GM23338 (cell line): ENCODE measurements around the gene TMEM185B.

ENCODE experiments used
- CREB1 ChIP-seq: fragments of 250-450 bp; sonication (Bioruptor Pico); IDR thresholded peaks from 2 replicates; pipeline ENCODE4 v1.5.0; 2020; ENCODE audit warnings: low read depth, mild to moderate bottlenecking, moderate library complexity
- EZH2 ChIP-seq: fragments of 200-600 bp; sonication (generic); IDR thresholded peaks from one replicate; pipeline ENCODE4 v1.8.0; 2017; ENCODE audit warnings: antibody characterized with exemption, mild to moderate bottlenecking, low read depth; ENCODE audit not compliant: unreplicated experiment
- EZH2phosphoT487 ChIP-seq: fragments of 200-600 bp; sonication (generic); IDR thresholded peaks from one replicate; pipeline ENCODE4 v1.8.1; 2018; ENCODE audit warnings: antibody characterized with exemption; ENCODE audit not compliant: unreplicated experiment
- JUNB ChIP-seq: IDR thresholded peaks from one replicate; pipeline ENCODE4 v1.6.1; 2016; ENCODE audit warnings: antibody characterized with exemption; ENCODE audit not compliant: unreplicated experiment
- NANOG ChIP-seq: IDR thresholded peaks from 2 replicates; pipeline ENCODE4 v1.6.1; 2016; ENCODE audit warnings: antibody characterized with exemption, borderline replicate concordance
- POLR2AphosphoS5 ChIP-seq: IDR thresholded peaks from 2 replicates; pipeline ENCODE4 v1.6.1; 2016; ENCODE audit warnings: antibody characterized with exemption, low read depth
- REST ChIP-seq: IDR thresholded peaks from one replicate; pipeline ENCODE4 v1.6.1; 2018; ENCODE audit warnings: antibody characterized with exemption; ENCODE audit not compliant: unreplicated experiment
- STAT1 ChIP-seq: IDR thresholded peaks from one replicate; pipeline ENCODE4 v1.6.1; 2016; ENCODE audit warnings: antibody characterized with exemption; ENCODE audit not compliant: unreplicated experiment
- ZNF114 ChIP-seq: fragments of 250-450 bp; sonication (Bioruptor Pico); IDR thresholded peaks from 2 replicates; pipeline ENCODE4 v1.5.0; 2020; ENCODE audit warnings: mild to moderate bottlenecking, moderate library complexity
- ZNF331 ChIP-seq: fragments of 250-450 bp; sonication (Bioruptor Pico); IDR thresholded peaks from 2 replicates; pipeline ENCODE4 v1.5.0; 2020; ENCODE audit warnings: low read depth, mild to moderate bottlenecking, moderate library complexity
- ZNF462 ChIP-seq: fragments of 250-450 bp; sonication (Bioruptor Pico); IDR thresholded peaks from 2 replicates; pipeline ENCODE4 v1.5.0; 2020; ENCODE audit warnings: mild to moderate bottlenecking, moderate library complexity
- TF ChIP-seq, protein P1 (sequence below), 2 experiments: fragments of 200-600 bp in 1 of 2; sonication (generic) in 1 of 2; conservative IDR thresholded peaks; 2 replicates each; pipeline versions ENCODE4 v1.5.1 to v1.6.1; 2016 to 2017; ENCODE audit warnings: antibody characterized with exemption in 2 of 2, low read depth in 2 of 2, mild to moderate bottlenecking in 2 of 2, moderate library complexity in 1 of 2
- TF ChIP-seq, protein P2 (sequence below): IDR thresholded peaks from 2 replicates; pipeline ENCODE4 v1.6.1; 2016; ENCODE audit warnings: antibody characterized with exemption

GRCh38 chr2:120208381-120209353, 14.5 kb downstream of the TMEM185B start:
- TF ChIP-seq EZH2: no peak
- TF ChIP-seq, protein P1, sequence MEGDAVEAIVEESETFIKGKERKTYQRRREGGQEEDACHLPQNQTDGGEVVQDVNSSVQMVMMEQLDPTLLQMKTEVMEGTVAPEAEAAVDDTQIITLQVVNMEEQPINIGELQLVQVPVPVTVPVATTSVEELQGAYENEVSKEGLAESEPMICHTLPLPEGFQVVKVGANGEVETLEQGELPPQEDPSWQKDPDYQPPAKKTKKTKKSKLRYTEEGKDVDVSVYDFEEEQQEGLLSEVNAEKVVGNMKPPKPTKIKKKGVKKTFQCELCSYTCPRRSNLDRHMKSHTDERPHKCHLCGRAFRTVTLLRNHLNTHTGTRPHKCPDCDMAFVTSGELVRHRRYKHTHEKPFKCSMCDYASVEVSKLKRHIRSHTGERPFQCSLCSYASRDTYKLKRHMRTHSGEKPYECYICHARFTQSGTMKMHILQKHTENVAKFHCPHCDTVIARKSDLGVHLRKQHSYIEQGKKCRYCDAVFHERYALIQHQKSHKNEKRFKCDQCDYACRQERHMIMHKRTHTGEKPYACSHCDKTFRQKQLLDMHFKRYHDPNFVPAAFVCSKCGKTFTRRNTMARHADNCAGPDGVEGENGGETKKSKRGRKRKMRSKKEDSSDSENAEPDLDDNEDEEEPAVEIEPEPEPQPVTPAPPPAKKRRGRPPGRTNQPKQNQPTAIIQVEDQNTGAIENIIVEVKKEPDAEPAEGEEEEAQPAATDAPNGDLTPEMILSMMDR (conservative IDR thresholded peaks at IDR 0.05; ENCODE audit: low read depth in 2 of 2): no peak
- no peak for TF ChIP-seq REST
- no peak for TF ChIP-seq EZH2phosphoT487
- TF ChIP-seq, protein P2, sequence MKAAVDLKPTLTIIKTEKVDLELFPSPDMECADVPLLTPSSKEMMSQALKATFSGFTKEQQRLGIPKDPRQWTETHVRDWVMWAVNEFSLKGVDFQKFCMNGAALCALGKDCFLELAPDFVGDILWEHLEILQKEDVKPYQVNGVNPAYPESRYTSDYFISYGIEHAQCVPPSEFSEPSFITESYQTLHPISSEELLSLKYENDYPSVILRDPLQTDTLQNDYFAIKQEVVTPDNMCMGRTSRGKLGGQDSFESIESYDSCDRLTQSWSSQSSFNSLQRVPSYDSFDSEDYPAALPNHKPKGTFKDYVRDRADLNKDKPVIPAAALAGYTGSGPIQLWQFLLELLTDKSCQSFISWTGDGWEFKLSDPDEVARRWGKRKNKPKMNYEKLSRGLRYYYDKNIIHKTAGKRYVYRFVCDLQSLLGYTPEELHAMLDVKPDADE: no peak
- no peak for TF ChIP-seq ZNF114 (CRISPR knock-in tag)
- no peak for TF ChIP-seq STAT1
- TF ChIP-seq CREB1 (CRISPR knock-in tag): no peak
- no peak for TF ChIP-seq POLR2AphosphoS5
- TF ChIP-seq JUNB: no peak
- TF ChIP-seq ZNF331: no peak
- no peak for TF ChIP-seq NANOG
- TF ChIP-seq ZNF462 (CRISPR knock-in tag): no peak
